ENCODE measurements around the gene CNTNAP2.
"Not testable (repeated sequence)": the region's sequence is repeated elsewhere in the genome, so short reads cannot be mapped to it uniquely, and the experiment has no call there.

CNTNAP2 gene

GRCh38 chr7:146223851-146224250 lies 107.2 kb downstream of the CNTNAP2 start:
- DNase-seq: no peak
- no peak overlapping the region for H3K23ac ChIP-seq (ENCODE audit: low read length)
- no peak overlapping the region for H3K4me3 ChIP-seq (ENCODE audit: low read length)
- H3K9ac ChIP-seq (ENCODE audit: low read length): no peak overlapping the region
- no peaks in the 10 kb centered on the region for H3K79me1 ChIP-seq (ENCODE audit: low read length)
- H2BK15ac ChIP-seq (replicated peaks; ENCODE audit: low read depth): no peak overlapping the region
- H2BK120ac ChIP-seq (ENCODE audit: low read depth, low read length): no peak overlapping the region
- no peaks in the 10 kb centered on the region for H3K4me1 ChIP-seq (ENCODE audit: control insufficient read depth, low read depth, low read length)
- no peaks in the 10 kb centered on the region for H3K79me2 ChIP-seq (ENCODE audit: control insufficient read depth, insufficient read depth, low read length)
- H3K18ac ChIP-seq (ENCODE audit: low read length): no peak overlapping the region
- H4K5ac ChIP-seq (ENCODE audit: low read length): no peak overlapping the region
- H3K56ac ChIP-seq (ENCODE audit: low read length): no peak overlapping the region
- no peak overlapping the region for H3K27ac ChIP-seq (ENCODE audit: low read depth, low read length)
- H3K4me2 ChIP-seq (ENCODE audit: low read length): no peak overlapping the region
- H2BK5ac ChIP-seq (ENCODE audit: low read length): no peak overlapping the region
- WGBS (ENCODE audit: extremely low coverage, insufficient coverage, low lambda C conversion rate): no CpG with 5 or more reads among the region's 1 CpG
- no peak overlapping the region for H2AK5ac ChIP-seq (ENCODE audit: low read length)
- H3K4ac ChIP-seq (ENCODE audit: low read depth, low read length): no peak overlapping the region
- no peaks in the 10 kb centered on the region for H3K36me3 ChIP-seq (ENCODE audit: control insufficient read depth, insufficient read depth, low read length)
- no peak overlapping the region for H4K8ac ChIP-seq (ENCODE audit: low read depth, low read length)
- no peaks in the 10 kb centered on the region for H3K27me3 ChIP-seq (ENCODE audit: insufficient read depth, low read length, poor library complexity)

- Histone ChIP-seq H3K27ac (ENCODE audit: low read depth, low read length) (no peak overlapping the region), H3K18ac (ENCODE audit: low read length) (no peak overlapping the region), H3K79me1 (ENCODE audit: low read length) (peaks cover 3% of the 10 kb centered on the region), H2BK5ac (ENCODE audit: low read length) (no peak overlapping the region), H3K56ac (ENCODE audit: low read length) (no peak overlapping the region), H3K4ac (ENCODE audit: low read depth, low read length) (no peak overlapping the region), H3K9ac (ENCODE audit: low read length) (no peak overlapping the region), H4K8ac (ENCODE audit: low read depth, low read length) (no peak overlapping the region), H3K79me2 (ENCODE audit: control insufficient read depth, insufficient read depth, low read length) (no peaks in the 10 kb centered on the region), H3K23ac (ENCODE audit: low read length) (no peak overlapping the region), H2BK15ac (replicated peaks; ENCODE audit: low read depth) (no peak overlapping the region), H3K27me3 (ENCODE audit: insufficient read depth, low read length, poor library complexity) (no peaks in the 10 kb centered on the region), H3K4me1 (ENCODE audit: control insufficient read depth, low read depth, low read length) (no peaks in the 10 kb centered on the region), H3K4me2 (ENCODE audit: low read length) (no peak overlapping the region), H4K5ac (ENCODE audit: low read length) (no peak overlapping the region), H3K4me3 (ENCODE audit: low read length) (no peak overlapping the region), H2AK5ac (ENCODE audit: low read length) (no peak overlapping the region), H3K36me3 (ENCODE audit: control insufficient read depth, insufficient read depth, low read length) (peaks cover 2% of the 10 kb centered on the region), H2BK120ac (ENCODE audit: low read depth, low read length) (no peak overlapping the region)
- no peak for DNase-seq
- WGBS (ENCODE audit: extremely low coverage, insufficient coverage, low lambda C conversion rate): no CpG with 5 or more reads among the region's 2 CpGs
Observed at GRCh38 chr7:146232604-146233003, 116.0 kb downstream of the CNTNAP2 start.

DNA sequence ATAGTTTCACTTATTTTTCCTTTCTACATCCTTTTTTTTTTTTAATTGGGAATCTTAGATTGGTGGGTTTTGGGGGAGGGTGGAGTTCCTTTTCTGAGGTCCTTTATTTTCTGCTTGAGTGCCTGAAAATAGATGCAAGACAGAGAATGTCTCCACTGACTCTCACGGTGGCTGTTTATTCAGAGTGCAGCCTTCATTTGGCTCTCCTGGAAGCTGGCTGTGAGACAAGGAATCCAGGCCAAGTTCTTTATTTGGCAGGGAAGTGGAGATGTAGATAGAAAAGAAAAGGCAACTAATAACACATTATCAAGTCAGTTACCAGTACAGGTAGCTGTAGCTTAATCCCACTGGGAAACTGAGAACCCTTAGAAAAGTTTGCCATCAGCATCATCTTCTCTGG lies 118.6 kb downstream of the CNTNAP2 start:
- H2BK120ac ChIP-seq (ENCODE audit: low read depth, low read length): no peak overlapping the region
- peaks cover 3% of the 10 kb centered on the region for H3K79me1 ChIP-seq (ENCODE audit: low read length)
- no peak overlapping the region for H3K4ac ChIP-seq (ENCODE audit: low read depth, low read length)
- no peak overlapping the region for H3K9ac ChIP-seq (ENCODE audit: low read length)
- H3K23ac ChIP-seq (ENCODE audit: low read length): no peak overlapping the region
- no peak overlapping the region for H3K56ac ChIP-seq (ENCODE audit: low read length)
- DNase-seq: no peak
- no peak overlapping the region for H3K4me2 ChIP-seq (ENCODE audit: low read length)
- H3K27me3 ChIP-seq (ENCODE audit: insufficient read depth, low read length, poor library complexity): no peaks in the 10 kb centered on the region
- H3K79me2 ChIP-seq (ENCODE audit: control insufficient read depth, insufficient read depth, low read length): no peaks in the 10 kb centered on the region
- no peak overlapping the region for H4K8ac ChIP-seq (ENCODE audit: low read depth, low read length)
- H4K5ac ChIP-seq (ENCODE audit: low read length): no peak overlapping the region
- H2BK15ac ChIP-seq (replicated peaks; ENCODE audit: low read depth): no peak overlapping the region
- H3K4me3 ChIP-seq (ENCODE audit: low read length): no peak overlapping the region
- WGBS (ENCODE audit: extremely low coverage, insufficient coverage, low lambda C conversion rate): no CpG with 5 or more reads among the region's 1 CpG
- peaks cover 1% of the 10 kb centered on the region for H3K4me1 ChIP-seq (ENCODE audit: control insufficient read depth, low read depth, low read length)
- H2BK5ac ChIP-seq (ENCODE audit: low read length): no peak overlapping the region
- H3K36me3 ChIP-seq (ENCODE audit: control insufficient read depth, insufficient read depth, low read length): peaks cover 2% of the 10 kb centered on the region
- no peak overlapping the region for H2AK5ac ChIP-seq (ENCODE audit: low read length)
- no peak overlapping the region for H3K27ac ChIP-seq (ENCODE audit: low read depth, low read length)
- no peak overlapping the region for H3K18ac ChIP-seq (ENCODE audit: low read length)

DNA sequence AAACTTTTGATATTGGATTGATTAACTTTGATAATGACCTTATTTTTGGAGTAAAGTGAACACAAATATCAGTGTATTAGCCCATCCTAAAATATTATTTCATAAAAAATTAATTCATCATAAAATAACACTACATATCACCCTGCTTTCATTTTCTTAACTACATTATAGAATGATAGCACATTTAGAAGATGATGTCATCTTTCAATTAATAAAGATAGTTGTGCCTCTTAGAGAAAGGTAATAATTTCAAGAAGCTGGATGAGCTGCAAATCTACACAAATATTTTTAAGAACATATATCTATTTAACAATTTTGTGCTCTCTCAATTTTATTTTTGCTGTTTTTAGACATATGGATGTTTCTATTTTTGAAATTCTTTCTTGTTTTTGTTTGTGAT lies 126.1 kb downstream of the CNTNAP2 start:
- H3K23ac ChIP-seq (ENCODE audit: low read length): no peak overlapping the region
- no peak overlapping the region for H3K4me3 ChIP-seq (ENCODE audit: low read length)
- H3K4me2 ChIP-seq (ENCODE audit: low read length): no peak overlapping the region
- no peak for DNase-seq
- no peak overlapping the region for H2BK120ac ChIP-seq (ENCODE audit: low read depth, low read length)
- no peak overlapping the region for H3K9ac ChIP-seq (ENCODE audit: low read length)
- no peak overlapping the region for H4K5ac ChIP-seq (ENCODE audit: low read length)
- H2BK15ac ChIP-seq (replicated peaks; ENCODE audit: low read depth): no peak overlapping the region
- H3K18ac ChIP-seq (ENCODE audit: low read length): no peak overlapping the region
- H3K36me3 ChIP-seq (ENCODE audit: control insufficient read depth, insufficient read depth, low read length): no peaks in the 10 kb centered on the region
- no peak overlapping the region for H3K56ac ChIP-seq (ENCODE audit: low read length)
- H2AK5ac ChIP-seq (ENCODE audit: low read length): no peak overlapping the region
- H2BK5ac ChIP-seq (ENCODE audit: low read length): no peak overlapping the region
- no peaks in the 10 kb centered on the region for H3K27me3 ChIP-seq (ENCODE audit: insufficient read depth, low read length, poor library complexity)
- no peak overlapping the region for H4K8ac ChIP-seq (ENCODE audit: low read depth, low read length)
- H3K4ac ChIP-seq (ENCODE audit: low read depth, low read length): no peak overlapping the region
- peaks cover 1% of the 10 kb centered on the region for H3K4me1 ChIP-seq (ENCODE audit: control insufficient read depth, low read depth, low read length)
- H3K27ac ChIP-seq (ENCODE audit: low read depth, low read length): no peak overlapping the region
- H3K79me2 ChIP-seq (ENCODE audit: control insufficient read depth, insufficient read depth, low read length): peaks cover 16% of the 10 kb centered on the region
- H3K79me1 ChIP-seq (ENCODE audit: low read length): no peaks in the 10 kb centered on the region

- H3K27ac ChIP-seq (ENCODE audit: low read depth, low read length); H3K4me1 ChIP-seq (ENCODE audit: control insufficient read depth, low read depth, low read length); H3K27me3 ChIP-seq (ENCODE audit: insufficient read depth, low read length, poor library complexity); H4K8ac ChIP-seq (ENCODE audit: low read depth, low read length); H3K79me1 ChIP-seq (ENCODE audit: low read length); H4K5ac ChIP-seq (ENCODE audit: low read length); H3K36me3 ChIP-seq (ENCODE audit: control insufficient read depth, insufficient read depth, low read length); H2BK5ac ChIP-seq (ENCODE audit: low read length); H2BK15ac ChIP-seq (replicated peaks; ENCODE audit: low read depth); H2AK5ac ChIP-seq (ENCODE audit: low read length): not testable (repeated sequence)
- H3K9ac ChIP-seq (ENCODE audit: low read length): peak overlapping the region; percentile 82
- H2BK120ac ChIP-seq (ENCODE audit: low read depth, low read length): peak overlapping the region; percentile 51
- H3K18ac ChIP-seq (ENCODE audit: low read length): peak overlapping the region; percentile 95
- H3K56ac ChIP-seq (ENCODE audit: low read length): peak overlapping the region; percentile 88
- peak overlapping the region; percentile 58 for H3K4me3 ChIP-seq (ENCODE audit: low read length)
- DNase-seq: peak; percentile 48
- peak overlapping the region; percentile 94 for H3K4ac ChIP-seq (ENCODE audit: low read depth, low read length)
- no CpG with 5 or more reads among the region's 15 CpGs for WGBS (ENCODE audit: extremely low coverage, insufficient coverage, low lambda C conversion rate)
- H3K4me2 ChIP-seq (ENCODE audit: low read length): peak overlapping the region; percentile 22
- peaks cover 17% of the 10 kb centered on the region for H3K79me2 ChIP-seq (ENCODE audit: control insufficient read depth, insufficient read depth, low read length)
- peak overlapping the region; percentile 6 for H3K23ac ChIP-seq (ENCODE audit: low read length)
Observed at GRCh38 chr7:146247991-146248390, 131.4 kb downstream of the CNTNAP2 start.

- peak overlapping the region; percentile 88 for H3K56ac ChIP-seq (ENCODE audit: low read length)
- peak overlapping the region; percentile 91 for H3K4ac ChIP-seq (ENCODE audit: low read depth, low read length)
- H2BK120ac ChIP-seq (ENCODE audit: low read depth, low read length): peak overlapping the region; percentile 51
- H4K5ac ChIP-seq (ENCODE audit: low read length); H3K79me1 ChIP-seq (ENCODE audit: low read length); H3K4me2 ChIP-seq (ENCODE audit: low read length); H3K4me1 ChIP-seq (ENCODE audit: control insufficient read depth, low read depth, low read length); H2AK5ac ChIP-seq (ENCODE audit: low read length); H3K23ac ChIP-seq (ENCODE audit: low read length); H4K8ac ChIP-seq (ENCODE audit: low read depth, low read length); H3K36me3 ChIP-seq (ENCODE audit: control insufficient read depth, insufficient read depth, low read length); H2BK15ac ChIP-seq (replicated peaks; ENCODE audit: low read depth); H3K27me3 ChIP-seq (ENCODE audit: insufficient read depth, low read length, poor library complexity): not testable (repeated sequence)
- peaks cover 17% of the 10 kb centered on the region for H3K79me2 ChIP-seq (ENCODE audit: control insufficient read depth, insufficient read depth, low read length)
- DNase-seq: peak; percentile 94
- peak overlapping the region; percentile 95 for H3K18ac ChIP-seq (ENCODE audit: low read length)
- peak overlapping the region; percentile 73 for H2BK5ac ChIP-seq (ENCODE audit: low read length)
- WGBS (ENCODE audit: extremely low coverage, insufficient coverage, low lambda C conversion rate): no CpG with 5 or more reads among the region's 7 CpGs
- peak overlapping the region; percentile 62 for H3K27ac ChIP-seq (ENCODE audit: low read depth, low read length)
- H3K9ac ChIP-seq (ENCODE audit: low read length): peak overlapping the region; percentile 82
- H3K4me3 ChIP-seq (ENCODE audit: low read length): peak overlapping the region; percentile 58
Observed at GRCh38 chr7:146248744-146249143, 132.1 kb downstream of the CNTNAP2 start.
